ENCODE measurements around the gene NUDT1.

The NUDT1 gene

DNA sequence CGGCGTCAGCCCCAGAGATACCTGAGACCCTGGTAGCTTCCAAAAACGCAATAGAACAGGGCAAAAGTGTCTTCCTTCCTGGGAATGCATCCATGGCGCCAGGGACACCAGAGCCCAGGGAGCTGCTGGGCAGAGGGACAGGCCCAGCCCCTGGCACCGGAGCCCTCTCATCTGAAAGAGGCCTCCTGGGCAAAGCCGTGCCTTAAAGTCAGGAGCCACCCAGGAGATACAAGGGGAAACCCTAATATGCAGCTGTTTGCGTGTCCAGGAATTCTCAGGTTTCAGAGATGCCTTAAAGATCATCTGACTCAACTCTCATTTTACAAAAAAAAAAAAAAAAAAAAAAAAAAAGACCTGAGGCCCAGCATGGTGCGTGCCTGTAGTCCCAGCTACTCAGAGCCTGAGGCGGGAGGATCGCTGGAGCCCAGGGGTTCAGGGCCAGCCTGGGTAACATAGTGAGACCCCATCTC is 28.0 kb downstream of the NUDT1 start:
- DNase-seq (ENCODE audit: low read depth) = no peak

DNA sequence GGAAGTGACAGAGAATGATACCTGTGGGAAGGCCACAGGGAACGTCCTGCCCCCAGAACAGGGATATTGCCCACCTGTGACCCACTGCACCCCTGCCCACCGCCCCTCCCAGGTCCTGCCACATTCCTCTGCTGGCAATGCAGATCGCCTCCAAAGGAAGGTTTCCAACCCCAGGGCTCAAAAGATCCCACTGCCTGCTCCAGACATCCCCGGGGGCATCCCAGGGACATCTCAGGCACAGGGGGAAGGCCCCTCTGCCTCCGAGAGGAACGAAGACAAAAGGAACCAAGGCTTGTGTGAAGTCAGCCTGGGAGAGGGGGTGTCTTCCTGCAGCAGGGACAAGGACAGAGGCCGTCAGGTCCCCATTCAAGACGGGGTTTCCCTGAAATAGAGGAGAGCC is 28.5 kb downstream of the NUDT1 start:
- no peak for DNase-seq (ENCODE audit: low read depth)

DNA sequence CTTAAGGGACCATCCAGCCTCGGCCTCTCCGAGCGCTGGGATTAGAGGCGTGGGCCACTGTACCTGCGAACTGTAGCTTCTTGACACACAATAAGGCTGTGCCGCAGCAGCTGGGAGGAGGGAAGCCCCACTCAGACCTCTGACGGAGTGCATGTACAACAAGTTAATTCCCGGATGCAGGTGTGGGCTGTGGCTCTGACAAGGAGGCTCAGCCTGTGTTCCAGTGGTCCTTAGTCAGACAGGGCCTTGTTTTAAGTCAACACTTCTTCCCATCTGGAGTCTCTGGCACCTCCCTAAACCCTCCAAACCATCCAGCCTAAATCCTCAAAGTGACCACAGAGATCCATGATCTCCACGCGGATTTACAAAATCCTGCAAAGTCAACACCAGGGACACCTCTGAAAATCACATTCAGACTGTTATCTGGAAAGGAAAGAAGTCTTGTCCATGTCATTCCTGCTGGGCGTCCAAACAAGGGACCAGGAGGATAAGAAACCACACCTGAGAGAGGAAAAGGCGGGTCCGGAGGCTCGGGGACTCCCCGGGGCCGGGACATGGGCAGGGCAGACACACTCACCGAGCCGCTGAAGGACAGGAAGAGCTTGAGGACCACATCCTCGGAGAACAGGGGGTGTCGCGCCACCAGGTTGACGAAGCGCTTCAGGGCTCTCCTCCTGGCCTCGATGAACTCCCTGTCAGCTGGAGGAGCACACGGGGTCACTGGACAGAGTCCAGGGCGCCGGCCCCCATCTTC is 29.4 kb downstream of the NUDT1 start:
- no peak for DNase-seq (ENCODE audit: low read depth)

DNA sequence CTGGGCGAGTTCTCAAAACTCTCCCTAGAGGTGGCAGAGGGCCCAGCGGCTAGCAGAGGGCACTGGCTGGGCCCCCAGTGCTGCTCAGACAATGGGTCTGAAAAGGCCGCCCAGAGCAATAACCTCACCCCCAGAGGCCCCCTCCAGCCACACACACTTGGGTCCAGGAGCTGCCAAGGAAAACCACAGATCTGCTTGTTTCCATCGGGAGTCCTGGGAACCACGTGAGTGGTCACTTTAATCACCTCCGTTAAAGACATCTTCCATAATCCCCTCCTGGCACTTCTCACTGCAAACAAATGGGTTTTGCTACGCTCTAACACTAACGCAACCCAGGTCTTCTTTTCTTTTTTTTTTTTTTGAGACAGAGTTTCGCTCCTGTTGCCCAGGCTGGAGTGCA is 30.0 kb downstream of the NUDT1 start:
- DNase-seq (ENCODE audit: low read depth) = no peak

DNA sequence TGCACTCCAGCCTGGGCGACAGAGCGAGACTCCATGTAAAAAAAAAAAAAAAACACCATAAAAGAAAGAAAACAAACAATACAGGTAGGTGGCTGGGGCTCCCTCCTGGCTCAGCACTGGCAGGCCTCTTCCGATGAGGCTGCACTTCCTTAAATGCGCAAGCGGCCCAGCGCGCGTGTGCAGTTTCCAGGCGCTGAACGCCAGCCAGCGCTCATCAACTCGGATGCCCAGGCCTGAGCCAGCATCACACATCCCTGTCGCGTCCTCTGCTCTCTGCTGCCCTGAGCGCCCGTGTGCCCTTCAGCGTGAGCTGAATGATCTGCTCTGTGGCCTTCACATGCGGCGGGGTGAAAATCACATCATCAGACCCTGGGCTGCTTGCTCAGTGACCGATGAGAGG is 31.8 kb downstream of the NUDT1 start:
- no peak for DNase-seq (ENCODE audit: low read depth)

DNA sequence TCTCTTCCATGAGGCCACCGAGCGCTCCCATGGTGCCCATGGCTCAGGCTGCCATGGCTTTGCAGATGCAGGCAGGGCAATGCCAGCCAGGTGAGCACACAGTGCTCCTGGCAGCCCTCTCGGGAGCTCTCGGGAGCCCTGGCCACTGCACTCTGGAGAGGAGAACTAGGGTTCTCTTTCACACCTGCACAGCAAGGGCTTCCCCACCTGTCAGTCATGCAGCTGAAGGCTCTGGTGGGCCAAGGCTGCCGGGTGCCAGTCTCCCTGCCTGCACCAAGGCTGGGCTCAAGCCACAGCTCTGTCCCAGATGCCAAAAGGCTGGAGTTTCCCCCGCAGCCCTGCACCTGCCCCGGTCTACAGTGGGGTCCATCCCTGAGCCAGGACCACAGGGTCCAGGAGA is 32.6 kb downstream of the NUDT1 start:
- DNase-seq (ENCODE audit: low read depth) = no peak

DNA sequence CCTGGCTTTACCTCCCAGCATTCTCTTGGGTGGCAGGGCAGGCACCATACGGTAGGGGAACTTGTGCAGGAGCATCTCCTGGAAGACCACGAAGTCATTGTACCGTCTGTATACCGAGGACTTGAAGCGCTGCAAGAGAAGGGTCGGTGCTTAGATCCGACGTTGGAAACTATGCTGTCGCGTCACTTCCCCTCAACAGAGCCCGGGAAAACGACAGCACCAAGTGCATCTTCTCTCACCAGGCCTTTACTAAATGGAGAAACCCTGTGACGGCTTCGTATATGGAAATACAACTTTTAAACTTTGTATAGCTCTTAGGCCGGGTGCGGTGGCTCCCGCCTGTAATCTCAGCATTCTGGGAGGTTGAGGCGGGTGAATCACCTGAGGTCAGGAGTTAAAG is 33.1 kb downstream of the NUDT1 start:
- DNase-seq (ENCODE audit: low read depth) = no peak

DNA sequence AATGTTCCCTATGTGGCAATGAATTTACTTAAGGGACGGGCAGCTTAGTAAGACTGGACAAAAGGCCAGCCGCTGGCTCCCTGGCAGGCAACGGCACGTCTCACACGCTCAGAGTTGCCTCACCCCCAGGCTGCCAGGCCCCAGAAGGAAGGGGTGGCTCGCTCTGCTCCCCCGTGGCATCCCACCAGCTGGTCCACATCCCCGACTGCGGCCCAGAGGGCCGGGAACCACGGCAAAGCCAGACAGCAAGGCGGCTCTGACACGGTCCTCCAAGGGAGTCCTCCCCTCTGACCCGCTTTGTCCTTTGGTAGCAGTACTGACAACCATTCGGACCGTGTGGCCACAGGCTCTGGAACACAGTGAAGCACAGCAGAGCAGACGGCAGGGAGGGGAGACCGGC is 34.1 kb downstream of the NUDT1 start:
- DNase-seq (ENCODE audit: low read depth) = no peak

DNA sequence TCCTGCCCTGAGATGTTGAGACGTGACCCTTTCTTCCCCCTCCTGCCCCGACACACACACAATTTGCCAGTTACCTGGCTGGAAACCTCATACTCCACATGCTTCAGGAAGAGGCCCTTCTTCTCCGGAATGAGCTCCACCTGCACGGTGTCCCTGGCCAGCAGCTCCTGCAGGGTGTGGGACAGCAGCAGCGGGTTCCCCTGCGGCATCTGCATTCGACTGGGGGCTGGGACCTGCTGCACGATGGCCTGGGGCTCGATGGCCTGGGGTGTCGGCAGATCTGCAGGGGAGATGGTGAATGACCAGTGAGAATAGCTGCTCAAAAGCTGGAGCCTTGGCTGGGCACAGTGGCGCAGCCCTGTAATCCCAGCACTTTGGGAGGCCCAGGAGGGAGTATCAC is 36.0 kb downstream of the NUDT1 start:
- DNase-seq (ENCODE audit: low read depth) = no peak

DNA sequence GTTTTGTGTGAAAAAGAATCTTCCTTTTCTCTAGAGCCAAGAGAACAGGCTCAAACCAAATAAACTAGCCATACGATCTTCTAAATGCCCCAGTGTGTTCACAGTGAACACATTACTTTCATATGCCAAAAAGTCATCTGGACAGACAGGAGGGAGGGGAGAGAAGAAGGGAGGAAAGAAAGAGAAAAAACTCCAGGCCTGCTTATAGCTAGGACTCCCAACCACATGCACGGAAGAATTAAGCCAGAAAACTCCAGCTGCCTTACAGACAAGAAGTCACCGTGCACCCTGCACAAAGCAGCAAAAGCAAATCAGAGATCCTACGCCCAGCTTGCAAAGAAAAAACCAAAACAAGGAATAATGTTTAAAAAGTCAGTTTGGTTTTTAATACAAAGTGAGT is 37.9 kb downstream of the NUDT1 start:
- no peak for DNase-seq (ENCODE audit: low read depth)

DNA sequence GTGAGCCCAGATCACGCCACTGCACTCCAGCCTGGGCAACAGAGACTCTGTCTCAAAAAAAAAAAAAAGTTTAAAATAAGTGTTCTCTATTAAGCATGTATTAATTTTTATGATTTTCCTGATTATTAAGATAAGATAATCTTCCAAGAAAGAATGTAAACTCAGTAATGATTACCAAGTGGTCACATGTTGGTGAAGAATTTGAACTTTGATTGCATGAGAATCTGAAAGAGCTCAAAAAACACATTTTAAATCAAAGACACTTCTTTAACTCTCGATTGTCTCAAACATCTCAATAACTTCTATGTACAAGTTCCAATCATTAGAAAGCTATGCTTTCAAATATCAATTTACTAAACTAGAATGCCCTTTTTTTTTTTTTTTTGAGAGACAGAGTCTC is 38.4 kb downstream of the NUDT1 start:
- DNase-seq (ENCODE audit: low read depth) = no peak

DNA sequence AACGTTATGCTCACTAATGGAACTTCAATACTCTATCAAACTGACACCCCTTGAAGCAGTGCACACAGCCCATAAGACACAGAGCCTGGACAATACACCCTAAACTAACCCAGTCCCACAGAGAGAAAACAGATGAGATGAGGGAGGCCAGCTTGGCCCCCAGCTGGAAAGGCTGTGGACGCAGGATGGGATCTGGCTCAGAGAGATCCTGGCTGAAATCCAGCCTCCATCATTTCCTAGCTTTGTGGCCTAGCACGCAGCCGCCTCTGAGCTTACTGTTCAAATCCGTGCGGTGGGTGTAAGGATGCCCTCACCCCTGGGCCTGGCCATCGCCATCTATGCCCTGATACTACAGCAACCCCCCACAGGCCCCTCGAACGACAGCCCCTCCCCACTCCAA is 39.5 kb downstream of the NUDT1 start:
- no peak for DNase-seq (ENCODE audit: low read depth)

DNA sequence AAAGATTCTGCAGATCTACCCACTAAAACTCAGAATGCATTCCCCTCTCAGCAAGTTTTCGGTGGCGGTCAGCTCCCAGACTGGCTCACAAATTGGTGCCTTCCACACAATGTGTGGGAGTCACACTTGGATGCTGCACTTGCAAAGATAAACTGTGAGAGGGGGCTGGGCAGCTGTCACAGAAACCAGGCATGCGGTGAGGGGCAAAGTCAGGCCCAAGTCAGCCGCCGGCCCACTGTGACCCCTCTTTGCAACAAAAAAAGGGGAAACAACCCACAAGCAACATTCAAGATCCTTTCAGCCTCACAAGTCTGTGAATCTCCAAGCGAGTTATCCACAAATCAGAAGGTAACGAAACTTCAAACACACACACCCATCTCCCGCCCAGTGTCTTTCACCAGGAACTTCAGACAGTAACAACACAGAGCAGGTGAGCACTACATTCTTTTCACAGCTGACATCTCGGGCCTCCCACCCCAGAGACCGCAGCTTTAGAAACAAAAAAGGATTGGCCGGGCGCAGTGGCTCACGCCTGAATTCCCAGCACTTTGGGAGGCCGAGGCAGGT is 40.2 kb downstream of the NUDT1 start:
- no peak for DNase-seq (ENCODE audit: low read depth)

DNA sequence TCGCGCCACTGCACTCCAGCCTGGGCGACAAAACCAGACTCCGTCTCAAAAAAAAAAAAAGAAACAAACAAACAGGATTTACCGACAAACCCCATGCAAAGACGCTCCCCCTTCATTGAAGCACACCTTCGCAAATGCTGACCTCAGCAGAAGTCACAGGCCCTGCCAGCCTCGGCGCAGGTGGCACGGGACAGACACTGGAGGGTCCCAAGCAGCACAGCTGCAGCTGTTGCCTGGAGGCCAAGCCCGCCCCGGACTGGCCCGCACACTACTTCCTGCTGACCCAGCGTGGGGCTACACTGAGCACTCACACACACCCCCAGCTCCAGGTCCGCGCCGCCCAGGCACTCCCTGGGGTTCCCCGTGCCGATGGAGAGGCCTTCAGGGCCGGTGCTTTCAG is 41.0 kb downstream of the NUDT1 start:
- DNase-seq (ENCODE audit: low read depth) = no peak

DNA sequence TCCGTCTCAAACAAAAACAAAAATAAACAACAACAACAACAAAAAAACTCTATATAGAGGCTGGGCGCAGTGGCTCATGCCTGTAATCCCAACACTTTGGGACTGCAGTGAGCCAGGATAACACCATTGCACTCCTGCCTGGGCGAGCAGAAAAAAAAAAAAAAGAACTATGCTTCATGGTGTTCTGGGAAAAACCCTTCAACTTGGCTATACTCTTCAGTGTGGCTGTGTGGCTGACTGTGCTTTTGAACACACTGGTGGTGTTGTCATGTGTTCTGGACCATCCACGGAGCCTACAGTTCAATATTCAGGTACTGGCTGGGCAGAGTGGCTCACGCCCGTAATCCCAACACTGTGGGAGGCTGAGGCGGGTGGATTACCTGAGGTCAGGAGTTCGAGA is 45.7 kb downstream of the NUDT1 start:
- no peak for DNase-seq (ENCODE audit: low read depth)

DNA sequence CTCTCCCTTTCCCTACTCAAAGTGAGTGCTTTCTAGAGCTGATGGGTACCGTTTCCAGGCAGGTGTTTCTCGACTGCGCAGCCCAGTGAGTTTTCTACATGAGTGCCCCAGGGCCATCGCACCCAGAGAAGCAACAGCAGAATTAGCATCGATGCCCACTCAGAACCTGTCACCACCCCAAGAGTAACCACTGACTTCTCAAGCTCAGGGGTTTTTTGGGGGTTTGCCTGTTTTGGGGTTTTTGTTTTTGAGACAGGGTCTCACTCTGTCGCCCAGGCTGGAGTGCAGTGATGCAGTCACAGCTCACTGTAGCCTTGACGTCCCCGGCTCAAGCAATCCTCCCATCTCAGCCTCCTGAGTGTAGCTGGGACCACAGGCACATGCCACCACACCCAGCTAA is 46.5 kb downstream of the NUDT1 start:
- no peak for DNase-seq (ENCODE audit: low read depth)

DNA sequence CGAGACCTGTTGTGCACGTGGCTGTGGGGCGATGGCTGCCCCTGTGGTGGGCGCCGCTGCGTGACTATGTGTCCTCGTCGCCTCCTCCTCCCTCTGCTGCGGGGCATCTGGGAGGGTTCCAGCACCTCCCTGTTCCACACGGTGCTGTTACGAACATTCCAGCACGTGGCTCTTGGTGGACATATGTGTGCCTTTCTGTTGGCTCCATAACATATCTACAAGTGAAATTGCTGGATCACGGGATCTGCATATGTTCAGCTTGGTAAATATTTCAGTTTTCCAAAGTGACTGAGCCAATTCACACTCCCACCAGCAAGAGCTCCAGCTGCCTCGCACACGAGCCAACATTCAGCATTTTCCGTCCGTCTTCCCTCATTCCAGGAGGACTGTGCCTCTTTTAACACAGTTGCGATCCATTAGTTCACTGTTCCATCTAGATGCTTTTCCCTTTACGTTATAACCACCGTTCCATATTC is 47.1 kb downstream of the NUDT1 start:
- DNase-seq (ENCODE audit: low read depth) = no peak

DNA sequence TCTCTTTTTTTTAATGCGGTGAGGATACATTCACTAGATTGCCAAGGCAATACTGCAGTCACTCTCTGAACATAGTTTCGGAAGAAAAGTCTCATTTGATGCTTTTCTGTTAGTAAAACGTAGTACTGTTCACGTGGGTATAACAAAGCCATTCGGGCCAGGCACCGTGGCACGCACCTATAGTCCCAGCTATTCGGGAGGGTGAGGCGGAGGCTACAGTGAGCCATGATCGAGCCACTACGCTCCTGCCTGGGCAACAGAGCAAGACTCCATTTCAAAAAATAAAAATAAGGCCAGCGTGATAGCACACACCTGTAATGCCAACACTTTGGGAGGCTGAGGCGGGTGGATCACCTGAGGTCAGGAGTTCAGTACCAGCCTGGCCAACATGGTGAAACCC is 47.6 kb downstream of the NUDT1 start:
- DNase-seq (ENCODE audit: low read depth) = no peak

DNA sequence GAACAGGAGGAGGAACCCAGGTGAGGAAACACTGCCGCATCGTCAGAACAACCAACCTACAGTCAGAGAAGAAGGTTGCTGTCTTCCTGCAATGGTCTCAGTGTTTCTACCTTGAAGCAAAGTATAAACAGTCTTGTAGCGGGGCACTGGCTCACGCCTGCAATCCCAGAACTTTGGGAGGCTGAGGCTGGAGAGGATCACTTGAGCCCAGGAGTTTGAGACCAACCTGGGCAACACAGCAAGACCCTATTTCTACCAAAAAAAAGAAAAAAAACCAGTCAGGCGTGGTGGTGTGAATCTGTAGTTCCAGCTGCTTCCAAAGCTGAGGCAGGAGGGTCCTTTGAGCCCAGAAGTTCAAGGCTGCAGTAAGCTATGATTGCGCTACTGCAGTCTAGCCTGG is 48.9 kb downstream of the NUDT1 start:
- no peak for DNase-seq (ENCODE audit: low read depth)

DNA sequence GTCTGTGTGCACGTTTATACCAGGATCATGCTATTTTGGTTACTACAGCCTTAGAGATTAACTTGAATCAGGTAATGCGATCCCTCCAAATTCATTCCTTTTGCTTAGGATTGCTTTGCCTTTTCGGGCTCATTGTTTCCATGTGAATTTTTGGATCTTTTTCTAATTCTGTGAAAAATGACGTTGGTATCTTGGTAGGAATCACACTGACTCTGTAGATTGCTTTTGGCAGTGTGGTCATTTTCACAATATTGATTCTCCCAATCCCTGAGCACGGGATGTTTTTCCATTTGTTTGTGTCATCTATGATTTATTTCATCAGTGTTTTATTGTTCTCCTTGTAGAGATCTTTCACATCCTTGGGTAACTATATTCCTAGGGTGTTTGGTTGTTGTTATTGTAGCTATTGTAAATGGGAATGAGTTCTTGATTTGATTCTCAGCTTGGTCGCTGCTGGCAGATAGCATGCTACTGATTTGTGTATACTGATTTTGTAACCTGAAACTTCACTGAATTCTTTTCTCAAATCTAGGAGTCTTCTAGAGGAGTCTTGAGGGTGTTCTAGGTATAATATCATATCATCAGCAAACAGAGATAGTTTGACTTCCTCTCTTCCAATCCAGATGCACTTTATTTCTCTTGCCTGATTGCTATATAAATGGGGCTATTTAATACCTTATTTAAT is 54.1 kb downstream of the NUDT1 start:
- DNase-seq (ENCODE audit: low read depth) = no peak

DNA sequence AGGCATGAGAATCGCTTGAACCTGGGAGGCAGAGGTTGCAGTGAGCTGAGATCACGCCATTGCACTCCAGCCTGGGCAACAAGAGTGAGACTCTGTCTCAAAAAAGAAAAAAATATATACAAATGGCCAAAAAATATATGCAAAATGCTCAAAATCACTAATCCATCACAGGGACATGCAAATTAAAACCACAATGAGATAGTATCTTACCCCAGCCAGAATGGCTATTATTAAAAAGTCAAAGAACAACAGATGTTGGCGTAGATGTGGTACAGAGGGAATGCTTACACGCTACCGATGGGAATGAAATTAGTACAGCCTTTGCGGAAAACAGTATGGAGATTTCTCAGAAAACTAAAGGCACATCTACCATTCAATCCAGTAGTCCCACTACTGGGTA is 54.8 kb downstream of the NUDT1 start:
- DNase-seq (ENCODE audit: low read depth) = no peak

DNA sequence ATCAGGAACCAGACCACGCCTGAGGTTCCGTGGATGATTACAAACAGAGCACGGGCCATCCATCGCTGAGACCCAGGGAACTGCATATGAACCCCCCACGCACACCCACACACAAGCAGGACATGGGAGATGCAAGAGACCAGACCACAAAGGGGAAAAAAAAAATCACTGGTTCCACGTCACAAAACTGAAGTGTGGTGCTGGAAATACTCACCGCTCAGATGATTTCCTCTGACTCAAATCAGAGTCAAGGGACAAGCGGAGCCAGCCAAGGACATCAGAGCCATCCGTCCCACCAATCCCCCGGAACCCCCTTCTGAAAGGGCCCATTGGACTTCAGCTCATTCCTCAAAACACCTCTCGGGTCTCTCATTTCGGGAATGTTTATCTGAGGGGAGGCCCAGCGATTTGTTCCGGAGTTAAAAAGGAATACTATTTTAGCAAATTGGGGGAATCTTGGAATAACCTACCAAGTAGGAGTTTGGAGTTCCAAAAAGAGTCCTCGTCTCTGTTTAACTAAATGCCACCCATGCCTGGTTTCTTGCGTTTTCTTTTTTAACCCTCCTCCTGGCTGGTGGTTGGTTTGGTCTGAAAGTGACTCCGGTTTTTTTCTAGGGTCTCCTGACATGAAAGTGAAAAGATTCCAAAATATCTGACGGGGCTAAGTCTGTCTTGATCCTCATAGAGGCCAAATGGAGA is 57.3 kb downstream of the NUDT1 start:
- DNase-seq (ENCODE audit: low read depth) = no peak
